GM13977 (cell line): ENCODE data around the gene LIMS4.
"Not testable (repeated sequence)": the region's sequence is repeated elsewhere in the genome, so short reads cannot be mapped to it uniquely, and the experiment has no call there.

Experiments
- DNase-seq: peaks from one replicate; pipeline ENCODE4 v3.0.0; 2012; ENCODE audit warnings: low spot score
- in situ Hi-C: fragments of 300-500 bp; cut with MboI; formaldehyde crosslinking; loops from one replicate; pipeline ENCODE4 v1.12.0; 2022; ENCODE audit warnings: low sequenced_read_pairs, low pct_unique_long_range_greater_than_20kb, mixed read lengths, inconsistent platforms; ENCODE audit not compliant: unreplicated experiment

Gene LIMS4

DNA sequence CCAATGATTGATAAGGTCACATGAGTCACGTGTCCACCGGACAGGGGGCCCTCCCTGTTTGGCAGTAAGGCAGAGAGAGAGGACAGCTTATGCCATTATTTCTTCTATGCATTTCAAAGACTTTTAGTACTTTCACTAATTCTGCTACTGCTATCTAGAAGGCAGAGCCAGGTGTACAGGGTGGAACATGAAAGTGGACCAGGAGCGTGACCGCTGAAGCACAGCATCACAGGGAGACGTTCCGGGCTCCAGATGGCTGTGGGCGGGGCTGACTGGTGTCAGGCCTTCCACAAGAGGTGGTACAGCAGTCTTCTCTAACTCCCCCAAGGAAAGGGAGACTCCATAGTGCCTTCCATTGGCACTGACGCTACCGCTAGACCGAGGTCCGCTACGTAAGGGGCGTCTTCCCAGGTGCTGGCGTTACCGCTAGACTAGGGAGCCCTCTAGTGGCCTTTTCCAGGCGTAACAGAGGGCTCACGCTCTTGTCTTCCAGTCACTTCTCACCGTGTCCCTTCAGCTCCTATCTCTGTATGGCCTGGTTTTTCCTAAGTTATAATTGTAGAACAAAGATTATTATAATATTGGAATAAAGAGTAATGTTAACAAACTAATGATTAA lies 71.5 kb downstream of the LIMS4 start:
- in situ Hi-C loops, result not testable (repeated sequence)

DNA sequence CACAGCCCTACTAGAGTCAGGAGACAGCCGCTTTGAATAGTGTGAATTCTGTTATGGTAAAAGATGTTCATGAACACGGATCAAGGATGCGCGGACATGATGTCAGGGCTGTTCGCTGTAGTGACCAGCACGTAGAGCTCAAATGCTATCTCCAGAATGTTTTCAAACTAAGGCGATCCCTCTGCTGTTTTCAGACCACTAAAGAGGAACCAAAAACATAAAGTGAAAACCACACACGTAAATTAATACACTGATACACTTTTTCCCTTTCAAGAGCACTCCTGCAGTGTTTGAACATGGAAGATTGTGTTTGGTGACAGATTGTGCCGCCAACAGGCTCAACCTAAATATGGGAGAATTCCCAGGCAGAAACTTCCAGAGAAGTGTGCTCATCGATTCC lies 73.2 kb downstream of the LIMS4 start:
- DNase-seq, in situ Hi-C loops: not testable (repeated sequence)

More for the DNA sequence above, 71.5 kb downstream of the LIMS4 start:
- DNase-seq, result not testable (repeated sequence)

DNA sequence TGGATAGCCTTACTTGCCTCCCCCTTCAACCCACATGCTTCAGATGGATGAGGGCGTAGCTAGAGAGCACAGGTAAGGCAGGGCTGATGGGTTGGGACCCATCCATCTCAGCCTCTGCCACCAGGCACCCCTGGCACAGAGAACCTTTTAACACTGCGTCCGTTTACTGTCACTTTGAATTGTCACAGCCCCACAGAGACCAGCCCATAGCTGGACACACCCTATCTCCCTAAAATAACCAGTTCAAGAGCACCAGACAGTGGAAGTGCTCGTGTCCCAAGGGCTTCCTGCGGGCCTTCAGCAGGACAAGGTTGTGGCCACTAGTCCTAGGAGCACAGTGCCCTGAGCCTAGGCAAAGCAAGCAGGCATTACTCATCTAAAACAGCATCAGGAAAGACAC lies 76.6 kb downstream of the LIMS4 start:
- in situ Hi-C loops, DNase-seq: not testable (repeated sequence)
